GM18867 (cell line): ENCODE measurements around the gene ANKRD65.
"Not testable (repeated sequence)": the region's sequence is repeated elsewhere in the genome, so short reads cannot be mapped to it uniquely, and the experiment has no call there.

Experiments
- ATAC-seq: cut with Tn5 transposase; IDR thresholded peaks from one replicate; pipeline ENCODE4 v1.9.1; 2021; ENCODE audit warnings: mild to moderate bottlenecking, moderate library complexity; ENCODE audit not compliant: unreplicated experiment

ANKRD65 gene

DNA sequence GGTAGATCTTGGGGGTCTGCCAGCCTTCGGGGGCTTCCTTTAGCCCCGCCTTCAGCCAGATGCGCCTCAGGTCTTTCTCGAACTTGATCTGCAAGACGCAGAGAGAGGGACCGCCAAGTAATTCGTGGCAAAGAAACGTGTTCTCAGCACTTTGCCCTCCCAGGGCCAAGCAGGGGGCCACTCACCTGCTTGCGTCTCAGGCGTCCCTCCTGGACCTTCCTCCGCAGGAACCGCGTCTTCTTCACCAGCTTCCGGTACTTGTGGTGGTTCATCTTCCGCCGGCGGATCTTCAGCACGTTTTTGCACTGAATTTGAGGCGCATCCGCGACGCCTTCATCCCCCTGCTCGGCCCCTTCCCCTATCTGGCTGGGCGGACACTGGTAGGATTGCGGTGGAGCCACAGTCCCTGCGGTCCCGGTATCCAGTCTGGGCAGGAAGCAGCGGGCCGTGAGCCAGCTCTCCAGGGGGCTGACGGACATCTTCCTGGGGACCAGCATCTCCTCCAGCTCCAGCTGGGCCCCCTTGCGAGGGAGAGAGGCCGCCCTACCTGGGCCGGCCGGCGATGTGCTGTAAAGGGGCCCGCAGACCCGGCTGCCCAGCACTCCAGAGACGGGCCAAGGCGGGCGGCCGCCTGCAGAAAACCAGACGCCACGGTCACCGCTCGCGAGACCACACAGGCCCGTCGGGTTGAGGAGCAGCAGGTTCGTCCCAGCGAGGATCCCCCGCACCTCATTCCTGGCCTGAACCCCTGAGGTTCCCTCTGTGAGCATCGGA, 47.1 kb downstream of the ANKRD65 start:
- ATAC-seq = no peak

DNA sequence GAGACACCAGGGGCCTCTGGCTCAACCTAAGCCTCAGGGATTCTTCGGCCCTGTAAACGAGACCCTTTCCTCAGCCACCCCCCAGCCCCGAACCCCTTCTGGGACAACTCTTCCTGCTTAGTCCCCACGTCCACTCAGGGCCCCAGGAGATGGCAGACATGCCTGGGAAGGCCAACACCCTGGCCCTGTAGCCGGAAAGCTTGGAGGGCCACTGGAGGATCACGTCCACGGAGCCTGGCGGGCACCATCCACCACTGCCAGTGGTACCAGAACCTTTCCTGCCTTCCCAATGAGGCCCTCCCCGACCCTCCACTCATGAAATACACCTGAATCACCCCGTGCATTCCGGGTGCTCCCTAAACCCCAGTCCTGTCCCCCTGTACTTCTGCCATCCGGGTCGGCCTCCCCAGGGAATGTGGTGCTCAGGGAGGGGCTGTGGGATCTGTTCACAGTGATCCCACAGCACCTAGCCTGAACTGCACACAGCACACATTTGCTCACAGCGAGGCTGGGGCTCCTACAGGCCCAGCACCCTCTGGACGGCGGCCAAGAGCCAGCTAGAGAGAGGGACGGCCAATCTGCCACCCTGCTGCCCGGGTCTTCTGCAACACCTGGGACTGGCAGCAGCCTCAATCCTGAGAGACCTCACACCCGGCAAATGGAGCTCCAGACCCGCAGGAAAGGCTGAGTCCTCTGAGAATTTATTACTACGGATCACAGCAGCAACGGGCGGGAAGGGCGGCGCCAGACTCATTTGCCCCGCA, 47.8 kb downstream of the ANKRD65 start:
- ATAC-seq = no peak

DNA sequence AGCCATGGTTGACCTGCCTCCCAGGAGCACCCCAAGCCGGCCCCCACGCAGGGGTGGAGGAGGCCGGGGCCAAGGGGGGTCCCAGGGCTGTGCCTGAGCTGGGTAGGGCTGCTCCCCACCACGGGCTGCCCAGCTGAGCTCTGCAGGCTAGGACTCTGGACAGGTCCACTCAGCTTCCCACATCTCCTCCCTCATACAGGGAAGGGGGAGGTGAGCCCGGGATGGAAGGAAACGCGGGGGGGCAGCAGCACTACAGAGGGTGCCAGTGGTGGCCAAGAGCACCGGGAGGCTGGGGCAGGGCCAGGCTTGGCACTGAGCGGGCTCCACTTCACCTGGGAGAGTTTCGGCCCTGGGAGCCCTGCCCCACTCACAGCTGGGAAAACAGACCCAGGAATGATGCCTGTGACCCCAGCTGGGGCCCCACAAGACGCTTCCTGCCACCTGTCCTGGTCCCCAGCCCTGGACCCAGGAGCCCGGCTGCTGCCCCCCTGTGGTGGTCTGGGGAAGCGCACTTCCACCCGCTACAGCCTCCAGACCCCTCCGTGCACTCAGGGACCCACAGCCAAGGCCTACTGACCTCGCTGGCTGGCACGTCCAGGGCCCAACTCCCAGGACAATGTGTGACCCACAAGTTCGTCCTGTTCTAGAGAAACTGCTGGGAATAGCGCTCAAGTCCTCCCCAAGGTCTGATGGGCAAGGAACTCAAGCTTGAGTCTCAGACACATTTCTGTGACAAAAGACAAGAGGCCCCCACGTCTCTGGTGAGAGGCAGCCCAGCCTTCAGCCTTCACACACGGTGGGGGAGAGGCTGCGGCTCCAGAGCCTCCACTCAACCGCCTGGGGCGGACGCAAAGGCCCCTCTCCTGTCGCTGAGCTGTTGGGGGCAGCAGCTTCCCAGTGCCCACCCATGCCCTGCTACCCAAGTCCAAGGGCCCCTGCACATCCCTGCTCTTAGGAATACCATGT, 49.0 kb downstream of the ANKRD65 start:
- ATAC-seq = no peak

DNA sequence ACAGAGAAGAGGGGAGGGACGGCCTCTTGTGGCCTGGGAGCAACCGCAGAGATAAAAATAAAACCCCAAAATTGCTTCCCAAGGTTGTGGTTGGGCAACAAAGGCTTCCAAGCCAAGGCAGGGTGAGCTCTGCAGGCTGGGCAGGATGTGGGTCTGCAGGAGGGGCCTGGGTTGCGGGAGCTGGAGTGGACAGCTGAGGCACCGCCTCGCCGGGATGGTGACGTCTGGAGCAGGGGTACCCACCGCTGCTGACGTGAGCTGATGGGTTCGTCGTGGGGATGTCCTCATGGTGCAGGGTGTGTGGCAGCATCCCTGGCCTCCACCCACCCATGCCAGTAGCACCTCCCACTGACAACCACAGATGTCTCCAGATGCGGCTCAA, 49.7 kb downstream of the ANKRD65 start:
- no peak for ATAC-seq

DNA sequence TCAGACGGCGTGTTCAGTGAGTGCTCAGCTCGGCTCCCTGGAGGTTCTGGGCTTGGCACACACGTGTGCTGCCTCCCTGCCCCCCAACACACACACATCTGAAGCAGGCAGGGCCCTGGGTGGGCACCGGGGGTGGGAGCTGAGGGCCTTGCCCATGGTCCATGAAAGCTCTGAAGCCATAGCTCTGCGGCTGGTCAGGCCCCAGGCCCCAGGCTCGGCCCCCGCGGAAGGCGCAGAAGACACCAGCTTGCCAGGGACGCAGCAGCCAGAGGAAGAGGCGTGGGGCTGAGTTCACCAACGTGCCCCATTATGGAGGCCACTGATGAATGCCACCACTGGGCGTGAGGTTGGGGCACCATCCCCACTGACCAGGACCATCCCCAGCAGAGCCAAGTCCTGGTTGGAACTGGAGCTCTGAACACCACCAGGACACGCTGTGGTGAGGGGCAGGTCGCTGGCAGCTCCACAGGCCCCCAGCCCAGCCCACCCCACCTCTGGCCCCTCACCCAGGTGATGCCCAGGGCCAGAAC, 50.2 kb downstream of the ANKRD65 start:
- no peak for ATAC-seq

DNA sequence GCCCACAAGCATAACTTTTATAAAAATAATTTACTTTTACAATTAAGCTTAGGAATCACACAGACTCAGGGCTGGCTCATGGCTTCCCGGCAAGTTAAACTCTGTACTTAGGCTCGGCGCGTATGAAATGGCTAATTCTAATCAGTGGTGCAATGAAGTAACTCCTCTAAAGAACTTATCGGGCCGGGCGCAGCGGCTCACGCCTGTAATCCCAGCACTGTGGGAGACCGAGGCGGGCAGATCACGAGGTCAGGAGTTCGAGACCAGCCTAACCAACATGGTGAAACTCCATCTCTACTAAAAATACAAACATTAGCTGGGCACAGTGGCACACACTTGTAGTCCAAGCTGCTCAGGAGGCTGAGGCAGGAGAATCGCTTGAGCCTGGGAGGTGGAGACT, 51.0 kb downstream of the ANKRD65 start:
- not testable (repeated sequence) for ATAC-seq
